Activated effector memory CD4-positive, alpha-beta T cell treated with Interleukin-2 at 50 U/mL for 16 hours (primary cell): Measurements from ENCODE around the gene MYBBP1A.

Experiments
- DNase-seq: peaks from one replicate; pipeline ENCODE4 v3.0.0-alpha.2; 2020

Gene MYBBP1A

GRCh38 chr17:4498461-4499397 is 56.5 kb downstream of the MYBBP1A start, which contains the start of gene SPNS2:
Gene SPNS2 (plus strand): TSS chr17:4498881. CDS start chr17:4499048, 167 bp downstream.
- DNase-seq, result peak; percentile 53

GRCh38 chr17:4497101-4497824 is 57.9 kb downstream of the MYBBP1A start:
- DNase-seq, result no peak

GRCh38 chr17:4492721-4493561 is 62.2 kb downstream of the MYBBP1A start:
- DNase-seq, result no peak

GRCh38 chr17:4490637-4491061 is 64.5 kb downstream of the MYBBP1A start:
- DNase-seq, result no peak

GRCh38 chr17:4490109-4490591 is 65.0 kb downstream of the MYBBP1A start:
- no peak for DNase-seq

- no peak for DNase-seq
Observed at GRCh38 chr17:4488989-4489595, 66.1 kb downstream of the MYBBP1A start.
